AG08396 (cell line): ENCODE measurements around the gene JMJD8.

ENCODE experiments used
- DNase-seq: peaks from one replicate; pipeline ENCODE4 v3.0.0; 2012; ENCODE audit warnings: low spot score, mixed read lengths

Gene JMJD8

DNA sequence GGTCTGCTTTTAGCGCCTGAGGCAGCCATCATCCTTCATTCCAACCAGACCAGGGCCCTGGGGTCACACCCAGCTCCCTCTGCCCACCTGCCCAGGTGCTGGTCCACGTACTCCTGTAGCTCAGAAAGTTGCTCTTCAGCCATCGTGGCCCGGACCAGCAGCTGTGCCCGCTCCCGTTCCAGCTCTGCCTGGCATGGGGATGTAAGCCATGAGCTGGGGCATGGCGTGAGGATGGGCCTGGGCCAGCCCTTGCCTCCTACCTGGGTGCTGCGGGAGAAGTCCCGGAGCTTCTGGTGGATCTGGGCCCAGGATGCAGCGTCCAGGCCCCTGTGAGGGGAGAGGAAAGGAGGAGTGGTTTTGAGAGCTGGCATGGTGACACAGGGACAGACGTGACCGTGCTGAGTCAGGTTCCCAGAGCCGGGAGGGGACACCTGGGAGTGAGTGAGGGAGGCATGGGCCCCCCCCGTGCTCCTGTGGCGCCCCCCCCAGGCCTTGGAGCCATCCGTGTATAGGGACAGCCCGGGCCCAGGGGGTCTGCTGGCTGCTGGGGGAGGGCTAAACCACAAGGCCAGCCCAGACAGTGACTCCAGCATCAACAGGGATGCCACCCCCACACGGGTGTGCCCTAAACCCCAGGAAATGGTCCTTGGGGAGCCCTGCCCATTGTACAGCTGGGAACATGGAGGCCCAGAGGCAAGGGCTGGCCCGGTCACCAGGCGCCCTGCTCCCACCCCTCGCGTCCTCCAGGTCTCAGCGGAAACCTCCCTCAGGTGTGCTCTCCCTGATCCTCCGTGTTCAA is 38.9 kb upstream of the JMJD8 start:
- DNase-seq: no peak

- DNase-seq: no peak
These were observed 37.8 kb upstream of the JMJD8 start for GRCh38 chr16:721765-722540.

- peak; percentile 92 for DNase-seq
These were observed 37.0 kb upstream of the JMJD8 start, which contains the start of gene ANTKMT for GRCh38 chr16:720990-721764. Gene ANTKMT, plus strand, starts transcription at chr16:721146. Its CDS starts 129 bp downstream, at chr16:721275.

- DNase-seq: peak; percentile 79
These were observed 36.4 kb upstream of the JMJD8 start for GRCh38 chr16:720447-720989.

- DNase-seq: no peak
These were observed 35.8 kb upstream of the JMJD8 start for GRCh38 chr16:719815-720446.

DNA sequence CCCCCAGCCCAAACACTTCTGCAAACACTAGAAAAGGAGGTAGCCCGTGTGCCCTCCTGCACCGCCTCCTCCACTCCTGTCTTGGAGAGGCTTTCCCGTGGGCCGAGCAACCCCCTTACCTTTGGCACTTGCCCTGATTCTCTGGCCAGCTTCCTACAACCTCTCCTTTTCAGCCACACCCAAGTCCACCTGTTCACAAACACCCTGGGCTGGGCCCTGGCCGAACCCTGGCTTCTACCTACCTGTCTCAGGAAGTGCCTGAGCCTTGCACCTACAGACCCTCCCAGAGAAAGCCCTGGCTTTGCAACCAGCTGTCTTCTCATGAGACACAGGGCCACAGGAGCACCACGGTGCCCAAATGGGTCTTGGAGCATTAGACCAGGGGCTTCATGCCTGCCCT is 34.8 kb upstream of the JMJD8 start:
- no peak for DNase-seq

DNA sequence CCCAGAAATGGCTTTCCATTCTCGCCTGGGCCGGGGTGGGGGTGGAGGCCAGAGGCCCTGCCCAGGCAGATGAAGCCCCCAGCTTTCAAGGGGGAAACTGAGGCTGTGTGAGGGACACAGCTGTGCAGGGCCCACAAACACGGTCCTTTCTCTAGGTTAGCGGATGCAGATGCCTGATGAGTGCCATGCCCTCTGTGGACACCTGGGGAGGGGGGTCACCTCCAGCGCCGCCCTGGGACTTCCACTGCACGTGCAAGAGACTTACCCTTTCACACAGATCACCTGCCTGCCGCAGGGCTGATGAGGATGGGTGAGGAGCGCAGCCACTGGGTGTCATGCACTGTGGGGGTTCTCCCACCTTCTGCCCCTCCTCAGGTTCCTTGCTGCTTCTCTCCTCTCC is 34.3 kb upstream of the JMJD8 start:
- DNase-seq: no peak

GRCh38 chr16:717450-718245 is 33.5 kb upstream of the JMJD8 start:
- DNase-seq: no peak

GRCh38 chr16:716768-717325 is 32.7 kb upstream of the JMJD8 start:
- DNase-seq: no peak

DNA sequence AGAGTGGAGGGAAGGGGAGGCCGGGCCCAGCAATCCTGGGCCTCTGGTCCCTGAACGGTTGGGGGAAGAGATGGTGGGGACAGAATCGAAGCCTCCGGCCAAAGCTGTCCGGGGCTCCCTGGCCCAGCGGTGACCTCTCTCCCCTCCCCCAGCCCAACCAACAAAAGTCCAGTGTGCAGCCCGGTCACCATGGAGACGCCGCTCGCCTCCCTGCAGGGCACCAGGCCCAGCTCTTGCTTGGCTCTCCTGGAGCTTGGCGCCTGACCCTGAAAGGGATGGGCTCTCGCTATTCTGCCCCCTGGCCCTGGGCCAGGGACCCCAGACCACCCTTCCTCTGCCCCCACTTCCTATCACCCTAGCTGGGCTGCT is 32.0 kb upstream of the JMJD8 start:
- DNase-seq: peak; percentile 80

GRCh38 chr16:715477-716199 is 31.5 kb upstream of the JMJD8 start:
- DNase-seq: peak; percentile 56

DNA sequence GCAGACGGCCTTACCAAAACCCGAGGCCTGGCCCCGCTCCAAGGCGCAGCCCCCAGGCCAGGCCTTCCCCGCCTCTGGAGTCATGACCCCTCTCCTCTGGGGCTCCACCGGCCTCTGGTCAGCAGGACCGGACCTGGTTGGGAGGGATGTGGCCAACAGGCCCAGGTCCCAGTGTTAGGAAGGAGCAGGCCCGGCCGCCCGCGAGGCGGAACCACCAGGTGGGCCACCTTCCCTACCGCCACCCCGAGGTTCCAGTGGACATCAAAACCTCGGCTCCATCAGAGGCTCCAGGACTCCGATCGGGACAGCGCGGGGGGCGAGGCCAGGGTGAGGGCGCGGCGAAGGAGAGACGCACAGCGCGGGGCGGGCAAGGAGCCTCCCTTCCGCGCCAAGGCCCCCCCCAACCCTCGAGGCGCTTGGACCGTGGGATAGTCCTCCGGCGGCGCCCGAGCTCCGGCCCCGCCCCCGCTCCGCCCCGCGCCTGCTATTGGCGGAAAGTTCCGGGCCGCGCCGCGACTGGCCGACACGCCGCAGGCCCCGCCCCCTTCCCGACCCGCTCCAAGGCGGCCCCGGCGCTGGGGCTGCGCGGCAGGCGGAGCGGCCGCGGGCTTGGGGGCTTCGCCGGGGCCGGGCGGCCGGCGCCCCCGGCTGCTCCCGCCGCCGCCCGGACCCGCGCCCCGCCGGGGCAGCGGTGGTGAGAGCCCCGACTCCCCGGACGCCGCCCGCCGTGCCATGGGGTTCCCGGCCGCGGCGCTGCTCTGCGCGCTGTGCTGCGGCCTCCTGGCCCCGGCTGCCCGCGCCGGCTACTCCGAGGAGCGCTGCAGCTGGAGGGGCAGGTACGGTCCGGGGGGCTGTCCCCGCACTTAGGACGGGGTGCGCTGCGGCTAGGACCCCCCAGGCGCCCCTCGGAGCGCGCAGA is 30.7 kb upstream of the JMJD8 start, which contains the start of gene METRN:
TSS of gene METRN (plus strand) at position 561 of the 919 bp plus-strand sequence. CDS start at position 733, 172 bp downstream.
- DNase-seq: peak; percentile 96

GRCh38 chr16:714079-714478 is 29.9 kb upstream of the JMJD8 start:
- no peak for DNase-seq

- peak; percentile 90 for DNase-seq
These were observed 28.7 kb upstream of the JMJD8 start for GRCh38 chr16:712740-713250.

GRCh38 chr16:711548-712320 is 27.6 kb upstream of the JMJD8 start:
- peak; percentile 91 for DNase-seq

- no peak for DNase-seq
These were observed 26.9 kb upstream of the JMJD8 start for GRCh38 chr16:711084-711483.

DNA sequence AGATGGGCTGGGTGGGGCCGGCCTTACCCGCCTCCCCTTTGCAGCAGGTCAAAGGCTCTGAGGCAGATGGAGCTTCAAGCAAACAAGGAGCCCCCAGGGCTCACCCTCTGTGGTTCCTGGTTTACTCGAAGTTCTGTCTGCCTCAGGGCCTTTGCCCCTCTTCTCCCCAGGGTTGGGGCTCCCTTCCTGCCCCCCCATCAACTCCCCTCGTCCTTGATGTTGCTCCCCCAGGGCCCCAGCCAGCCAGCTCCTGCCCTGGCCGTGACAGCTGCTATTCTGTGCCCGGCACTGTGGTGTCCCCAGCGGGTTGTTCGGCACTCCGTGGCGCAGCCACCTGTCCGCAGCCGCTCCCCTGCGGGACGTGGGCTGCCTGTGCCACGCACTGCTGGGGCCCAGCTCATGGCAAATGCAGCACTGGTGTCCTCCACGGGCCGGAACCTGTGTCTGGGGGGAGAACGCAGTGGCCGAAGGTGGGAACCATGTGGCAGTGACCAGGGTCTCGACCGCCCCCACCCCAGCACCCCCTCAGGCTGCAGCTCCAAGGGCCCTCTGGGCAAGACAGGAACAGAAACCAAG is 26.5 kb upstream of the JMJD8 start:
- no peak for DNase-seq
